Caco-2 (cell line): Measurements from ENCODE around the gene DMTF1. TPM values are rescaled to one million over a fixed set of nuclear protein-coding genes. Genes with fewer than 3 reads are reported as not detected.
A peak's percentile ranks its signal among the peaks of the same experiment; 100 is the strongest.

Experiments used
- BruUV-seq: library from RNA; stranded (reverse); fragments of 400-500 nt; replicated peaks from 2 replicates; lab custom pipeline; 2021; lab: Mats Ljungman, UMichigan
- CTCF ChIA-PET: fragments of 300-600 bp; sonication (Branson Sonifier 250); formaldehyde crosslinking; loops from one replicate; lab custom pipeline; 2022; ENCODE audit warnings: antibody characterized with exemption; lab: Charles Lee
- POLR2A ChIA-PET: fragments of 300-600 bp; sonication (Branson Sonifier 250); formaldehyde crosslinking; loops from one replicate; lab custom pipeline; 2022; ENCODE audit warnings: antibody characterized with exemption; lab: Charles Lee
- DNase-seq, 2 experiments: peaks; one replicate each; pipeline versions ENCODE4 v3.0.0 to v3.0.0-alpha.2; 2020 to 2022
- H3K27me3 ChIP-seq: replicated peaks from 2 replicates; pipeline ENCODE4 v1.6.0; 2011; ENCODE audit warnings: low read length; ENCODE audit not compliant: control insufficient read depth, insufficient read depth
- H3K36me3 ChIP-seq: 2 replicates; pipeline ENCODE4 v1.5.1; 2011; ENCODE audit warnings: low read length; ENCODE audit not compliant: control insufficient read depth, insufficient read depth
- H3K4me1 ChIP-seq: fragments of 250-450 bp; sonication (Bioruptor Pico); 2 replicates; pipeline ENCODE4 v1.5.1; 2020; ENCODE audit warnings: mild to moderate bottlenecking
- H3K4me3 ChIP-seq: 2 replicates; pipeline ENCODE4 v1.5.1; 2011; ENCODE audit warnings: low read depth, mild to moderate bottlenecking, control low read depth, low read length
- H3K9me3 ChIP-seq: fragments of 250-450 bp; sonication (Bioruptor Pico); 2 replicates; pipeline ENCODE4 v1.5.1; 2020; ENCODE audit warnings: mild to moderate bottlenecking, moderate library complexity
- H3K27ac Mint-ChIP-seq: one replicate; pipeline ENCODE4 v1.8.0; 2022; ENCODE audit warnings: mixed read lengths; ENCODE audit not compliant: unreplicated experiment
- H3K27me3 Mint-ChIP-seq: one replicate; pipeline ENCODE4 v1.8.0; 2022; ENCODE audit warnings: mixed read lengths; ENCODE audit not compliant: insufficient read depth, unreplicated experiment
- H3K36me3 Mint-ChIP-seq: one replicate; pipeline ENCODE4 v1.8.0; 2022; ENCODE audit warnings: mild to moderate bottlenecking, mixed read lengths; ENCODE audit not compliant: insufficient read depth, unreplicated experiment
- H3K4me1 Mint-ChIP-seq: one replicate; pipeline ENCODE4 v1.8.0; 2022; ENCODE audit warnings: low read depth, mixed read lengths; ENCODE audit not compliant: unreplicated experiment
- H3K4me3 Mint-ChIP-seq: one replicate; pipeline ENCODE4 v1.8.0; 2022; ENCODE audit warnings: mild to moderate bottlenecking, moderate library complexity, mixed read lengths; ENCODE audit not compliant: unreplicated experiment
- H3K9me3 Mint-ChIP-seq: one replicate; pipeline ENCODE4 v1.8.0; 2022; ENCODE audit warnings: mixed read lengths; ENCODE audit not compliant: unreplicated experiment
- CTCF ChIP-seq, 2 experiments: fragments of 200-600 bp in 1 of 2; IDR thresholded peaks; 1 replicate in 1 of 2; 2 replicates in 1 of 2; pipeline versions ENCODE4 v1.5.1 to v1.8.0; 2011 to 2022; ENCODE audit warnings: antibody characterized with exemption in 1 of 2, control low read depth in 1 of 2, inconsistent platforms in 1 of 2, low read depth in 1 of 2, low read length in 1 of 2, mild to moderate bottlenecking in 1 of 2, moderate library complexity in 1 of 2; ENCODE audit not compliant: insufficient read depth in 1 of 2, severe bottlenecking in 1 of 2, unreplicated experiment in 1 of 2
- intact Hi-C: fragments of 100-400 bp; cut with micrococcal nuclease; formaldehyde crosslinking; loops from one replicate; pipeline ENCODE4 v1.10.0; 2022; ENCODE audit not compliant: unreplicated experiment
- total RNA-seq: library from RNA; stranded (reverse); gene quantifications from 2 replicates; pipeline ENCODE4 v1.2.3, GENCODE V29; 2022

The DMTF1 gene
- total RNA-seq, 1 experiment from 2014 or later: 60.9 TPM

DNA sequence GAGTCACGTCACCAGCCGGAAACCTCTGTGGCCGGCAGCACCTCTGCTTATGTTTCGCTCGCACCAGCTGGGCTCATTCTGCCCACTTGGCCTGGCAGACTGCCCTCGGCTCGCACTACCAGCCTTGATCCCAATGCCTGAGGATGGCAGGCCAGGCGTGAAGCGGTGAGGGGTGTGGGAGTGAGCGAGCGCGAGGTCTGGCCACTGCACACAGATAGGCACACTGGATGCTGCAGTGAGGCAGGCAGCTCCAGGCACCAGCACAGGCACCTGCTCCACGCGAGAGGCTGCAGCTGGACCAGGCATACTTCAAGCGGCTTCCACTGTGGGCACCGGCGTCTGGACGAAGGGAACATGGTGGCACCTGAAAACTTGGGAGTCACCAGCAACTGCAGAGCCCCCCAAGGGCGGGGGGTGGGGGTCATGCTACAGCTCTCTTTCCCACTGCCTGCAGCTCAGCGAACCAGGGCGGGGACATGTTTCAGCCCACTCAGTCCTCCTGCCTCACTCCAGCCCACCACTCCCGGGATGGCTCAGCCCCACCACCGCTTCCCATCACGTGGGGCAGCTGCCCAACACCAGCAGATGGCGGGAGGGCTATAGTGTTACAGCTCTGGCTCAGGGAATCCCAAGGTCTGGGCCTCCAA, 5.4 kb upstream of the DMTF1 start:
- no peaks in the 10 kb centered on the region for H3K36me3 ChIP-seq
- H3K4me1 Mint-ChIP-seq: no peaks in the 10 kb centered on the region
- no peak for DNase-seq
- H3K9me3 ChIP-seq: no peaks in the 10 kb centered on the region
- ChIA-PET CTCF (no interaction called here), POLR2A (no interaction called here)
- peaks cover 5% of the 10 kb centered on the region for H3K27me3 Mint-ChIP-seq
- intact Hi-C loops: no loop called here
- peaks cover 3% of the 10 kb centered on the region for H3K36me3 Mint-ChIP-seq
- no TSS peak for BruUV-seq
- no peak overlapping the region for H3K4me3 Mint-ChIP-seq
- H3K4me1 ChIP-seq: no peaks in the 10 kb centered on the region
- H3K9me3 Mint-ChIP-seq: no peaks in the 10 kb centered on the region
- no peak overlapping the region for H3K27ac Mint-ChIP-seq
- H3K27me3 ChIP-seq: no peaks in the 10 kb centered on the region
- no peak overlapping the region for H3K4me3 ChIP-seq
- no peak for TF ChIP-seq CTCF (IDR thresholded peaks at IDR 0.05; ENCODE audit: insufficient read depth in 1 of 2, low read depth in 1 of 2, low read length in 1 of 2, severe bottlenecking in 1 of 2, unreplicated experiment in 1 of 2)

DNA sequence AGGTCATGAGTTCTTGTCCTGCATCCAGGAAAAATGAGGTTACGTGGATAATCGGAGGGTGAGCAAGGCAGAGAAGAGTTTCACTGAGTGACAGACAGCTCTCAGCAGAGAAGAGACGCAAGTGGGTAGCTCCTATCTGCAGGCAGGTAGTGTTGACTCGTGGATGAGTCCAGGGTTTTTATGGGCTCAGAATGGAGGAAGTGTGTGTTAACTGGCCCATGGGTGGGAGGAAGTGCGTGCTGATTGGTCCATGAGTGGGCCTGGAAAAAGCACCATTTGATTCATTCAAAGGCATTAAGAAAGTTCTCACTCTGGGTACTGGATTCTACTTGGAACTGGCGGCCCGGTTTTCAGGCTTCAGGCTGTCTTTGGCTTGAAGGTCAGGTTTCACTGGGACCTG, 4.8 kb upstream of the DMTF1 start:
- Mint-ChIP-seq H3K27ac (no peak overlapping the region), H3K27me3 (peaks cover 5% of the 10 kb centered on the region), H3K4me1 (no peaks in the 10 kb centered on the region), H3K4me3 (no peak overlapping the region), H3K36me3 (peaks cover 10% of the 10 kb centered on the region), H3K9me3 (no peaks in the 10 kb centered on the region)
- ChIA-PET POLR2A (no interaction called here), CTCF (interaction anchor here (0.6 kb wide), 1 partner anchor 134 kb away, joined by 4 read pairs; no protein-coding TSS in a partner anchor)
- no peaks in the 10 kb centered on the region for H3K27me3 ChIP-seq
- no peaks in the 10 kb centered on the region for H3K9me3 ChIP-seq
- H3K36me3 ChIP-seq: no peaks in the 10 kb centered on the region
- intact Hi-C loops: no loop called here
- H3K4me1 ChIP-seq: no peaks in the 10 kb centered on the region
- no peak overlapping the region for H3K4me3 ChIP-seq
- TF ChIP-seq CTCF (IDR thresholded peaks at IDR 0.05; ENCODE audit: insufficient read depth in 1 of 2, low read depth in 1 of 2, low read length in 1 of 2, severe bottlenecking in 1 of 2, unreplicated experiment in 1 of 2): no peak
- no peak for DNase-seq
- BruUV-seq: no TSS peak

GRCh38 chr7:87148332-87148955, 3.8 kb upstream of the DMTF1 start:
- intact Hi-C loops: loop anchor here (1.0 kb wide), 3 partner anchors 89 to 222 kb away; partner anchors contain the start of gene ELAPOR2
- Mint-ChIP-seq H3K9me3 (no peaks in the 10 kb centered on the region), H3K4me3 (no peak overlapping the region), H3K27ac (no peak overlapping the region), H3K36me3 (peaks cover 19% of the 10 kb centered on the region), H3K27me3 (peaks cover 5% of the 10 kb centered on the region), H3K4me1 (no peaks in the 10 kb centered on the region)
- ChIA-PET CTCF (interaction anchor here (0.5 to 0.9 kb wide), 6 partner anchors 62 to 226 kb away, joined by 3 to 7 read pairs (median 3); no protein-coding TSS in a partner anchor), POLR2A (no interaction called here)
- H3K36me3 ChIP-seq: no peaks in the 10 kb centered on the region
- no peaks in the 10 kb centered on the region for H3K4me1 ChIP-seq
- no peaks in the 10 kb centered on the region for H3K9me3 ChIP-seq
- no peak overlapping the region for H3K4me3 ChIP-seq
- peak; percentile 33 to 45 for TF ChIP-seq CTCF (IDR thresholded peaks at IDR 0.05; ENCODE audit: insufficient read depth in 1 of 2, low read depth in 1 of 2, low read length in 1 of 2, severe bottlenecking in 1 of 2, unreplicated experiment in 1 of 2)
- DNase-seq: no peak
- no peaks in the 10 kb centered on the region for H3K27me3 ChIP-seq
- BruUV-seq: no TSS peak
